ENCODE data around the gene CDON.

CDON gene

GRCh38 chr11:126076641-126077040, 14.0 kb upstream of the CDON start:
- Histone ChIP-seq H3K27me3 (ENCODE audit: insufficient read depth, low read length) (no peaks in the 10 kb centered on the region), H3K14ac (ENCODE audit: low read length) (peak overlapping the region; percentile 38), H3K79me2 (ENCODE audit: control insufficient read depth, insufficient read depth, low read length, poor library complexity) (peaks cover 2% of the 10 kb centered on the region), H3K18ac (ENCODE audit: low read length) (no peak overlapping the region), H2BK12ac (ENCODE audit: low read length) (peak overlapping the region; percentile 21), H2BK120ac (ENCODE audit: insufficient read depth, low read length, poor library complexity) (no peak overlapping the region), H3K36me3 (ENCODE audit: control insufficient read depth in 1 of 2, insufficient read depth in 2 of 2, low read length in 2 of 2) (no peaks in the 10 kb centered on the region), H3K23ac (ENCODE audit: low read length) (no peak overlapping the region), H3K4me3 (ENCODE audit: low read depth, low read length) (no peak overlapping the region), H4K91ac (ENCODE audit: low read depth, low read length) (peak overlapping the region; percentile 3), H3K27ac (ENCODE audit: low read depth, low read length) (no peak overlapping the region), H3K4ac (ENCODE audit: low read depth, low read length) (no peak overlapping the region), H3K9me3 (ENCODE audit: insufficient read depth, low read depth, low read length) (no peaks in the 10 kb centered on the region), H4K8ac (ENCODE audit: low read depth, low read length) (no peak overlapping the region), H3K4me2 (ENCODE audit: low read length) (no peak overlapping the region), H2AFZ (ENCODE audit: insufficient read depth, low read length, poor library complexity) (no peak overlapping the region), H3K4me1 (ENCODE audit: control insufficient read depth in 1 of 2, insufficient read depth in 2 of 2, low read length in 2 of 2) (peaks cover 3 to 18% of the 10 kb centered on the region in 2 experiments), H3K79me1 (ENCODE audit: low read length) (peaks cover 28% of the 10 kb centered on the region), H2BK5ac (ENCODE audit: low read depth, low read length, poor library complexity) (peak overlapping the region; percentile 2), H4K12ac (ENCODE audit: low read depth, low read length) (no peak overlapping the region), H3K9ac (ENCODE audit: low read length) (no peak overlapping the region), H2AK5ac (ENCODE audit: low read length) (no peak overlapping the region)
- no peak for DNase-seq
- WGBS (ENCODE audit: extremely low coverage, insufficient coverage, insufficient read length) = no CpG with 5 or more reads among the region's 1 CpG

- H3K4me1 ChIP-seq (ENCODE audit: control insufficient read depth in 1 of 2, insufficient read depth in 2 of 2, low read length in 2 of 2) = peaks cover 0 to 5% of the 10 kb centered on the region in 2 experiments
- no peak overlapping the region for H3K14ac ChIP-seq (ENCODE audit: low read length)
- no peak overlapping the region for H2AFZ ChIP-seq (ENCODE audit: insufficient read depth, low read length, poor library complexity)
- H2BK120ac ChIP-seq (ENCODE audit: insufficient read depth, low read length, poor library complexity) = no peak overlapping the region
- no peak overlapping the region for H2AK5ac ChIP-seq (ENCODE audit: low read length)
- no peak overlapping the region for H3K18ac ChIP-seq (ENCODE audit: low read length)
- DNase-seq = peak; percentile 15 to 50
- H3K4ac ChIP-seq (ENCODE audit: low read depth, low read length) = no peak overlapping the region
- no peak overlapping the region for H3K9ac ChIP-seq (ENCODE audit: low read length)
- H4K8ac ChIP-seq (ENCODE audit: low read depth, low read length) = no peak overlapping the region
- no CpG with 5 or more reads among the region's 9 CpGs for WGBS (ENCODE audit: extremely low coverage, insufficient coverage, insufficient read length)
- H4K12ac ChIP-seq (ENCODE audit: low read depth, low read length) = no peak overlapping the region
- H3K9me3 ChIP-seq (ENCODE audit: insufficient read depth, low read depth, low read length) = no peaks in the 10 kb centered on the region
- H3K4me3 ChIP-seq (ENCODE audit: low read depth, low read length) = no peak overlapping the region
- H2BK12ac ChIP-seq (ENCODE audit: low read length) = peak overlapping the region; percentile 32
- H2BK5ac ChIP-seq (ENCODE audit: low read depth, low read length, poor library complexity) = no peak overlapping the region
- no peaks in the 10 kb centered on the region for H3K79me2 ChIP-seq (ENCODE audit: control insufficient read depth, insufficient read depth, low read length, poor library complexity)
- H3K79me1 ChIP-seq (ENCODE audit: low read length) = peaks cover 4% of the 10 kb centered on the region
- H3K23ac ChIP-seq (ENCODE audit: low read length) = no peak overlapping the region
- H3K27me3 ChIP-seq (ENCODE audit: insufficient read depth, low read length) = no peaks in the 10 kb centered on the region
- H3K27ac ChIP-seq (ENCODE audit: low read depth, low read length) = no peak overlapping the region
- peak overlapping the region; percentile 54 for H4K91ac ChIP-seq (ENCODE audit: low read depth, low read length)
- no peaks in the 10 kb centered on the region for H3K36me3 ChIP-seq (ENCODE audit: control insufficient read depth in 1 of 2, insufficient read depth in 2 of 2, low read length in 2 of 2)
- H3K4me2 ChIP-seq (ENCODE audit: low read length) = no peak overlapping the region
Measured at GRCh38 chr11:126072801-126073594, 10.3 kb upstream of the CDON start.

GRCh38 chr11:126072141-126072741, 9.6 kb upstream of the CDON start:
- no peak for DNase-seq
- Histone ChIP-seq H2BK120ac (ENCODE audit: insufficient read depth, low read length, poor library complexity) (no peak overlapping the region), H3K79me2 (ENCODE audit: control insufficient read depth, insufficient read depth, low read length, poor library complexity) (no peaks in the 10 kb centered on the region), H3K23ac (ENCODE audit: low read length) (no peak overlapping the region), H3K36me3 (ENCODE audit: control insufficient read depth in 1 of 2, insufficient read depth in 2 of 2, low read length in 2 of 2) (no peaks in the 10 kb centered on the region), H3K9ac (ENCODE audit: low read length) (no peak overlapping the region), H3K4me2 (ENCODE audit: low read length) (no peak overlapping the region), H4K8ac (ENCODE audit: low read depth, low read length) (no peak overlapping the region), H3K4ac (ENCODE audit: low read depth, low read length) (no peak overlapping the region), H2AFZ (ENCODE audit: insufficient read depth, low read length, poor library complexity) (no peak overlapping the region), H2BK5ac (ENCODE audit: low read depth, low read length, poor library complexity) (no peak overlapping the region), H3K18ac (ENCODE audit: low read length) (no peak overlapping the region), H3K4me1 (ENCODE audit: control insufficient read depth in 1 of 2, insufficient read depth in 2 of 2, low read length in 2 of 2) (peaks cover 0 to 3% of the 10 kb centered on the region in 2 experiments), H3K14ac (ENCODE audit: low read length) (no peak overlapping the region), H3K27ac (ENCODE audit: low read depth, low read length) (no peak overlapping the region), H3K4me3 (ENCODE audit: low read depth, low read length) (no peak overlapping the region), H3K79me1 (ENCODE audit: low read length) (peaks cover under 1% of the 10 kb centered on the region), H3K27me3 (ENCODE audit: insufficient read depth, low read length) (no peaks in the 10 kb centered on the region), H3K9me3 (ENCODE audit: insufficient read depth, low read depth, low read length) (no peaks in the 10 kb centered on the region), H4K12ac (ENCODE audit: low read depth, low read length) (no peak overlapping the region), H4K91ac (ENCODE audit: low read depth, low read length) (peak overlapping the region; percentile 54), H2BK12ac (ENCODE audit: low read length) (peak overlapping the region; percentile 32), H2AK5ac (ENCODE audit: low read length) (no peak overlapping the region)
- WGBS (ENCODE audit: extremely low coverage, insufficient coverage, insufficient read length) = no CpG with 5 or more reads among the region's 5 CpGs

GRCh38 chr11:126063507-126063852, 814 bp upstream of the CDON start:
- Histone ChIP-seq H3K14ac (ENCODE audit: low read length) (no peak overlapping the region), H2BK5ac (ENCODE audit: low read depth, low read length, poor library complexity) (no peak overlapping the region), H4K8ac (ENCODE audit: low read depth, low read length) (no peak overlapping the region), H3K4me3 (ENCODE audit: low read depth, low read length) (peak overlapping the region; percentile 42), H3K4ac (ENCODE audit: low read depth, low read length) (no peak overlapping the region), H3K18ac (ENCODE audit: low read length) (no peak overlapping the region), H4K91ac (ENCODE audit: low read depth, low read length) (peak overlapping the region; percentile 7), H3K27ac (ENCODE audit: low read depth, low read length) (no peak overlapping the region), H2BK12ac (ENCODE audit: low read length) (no peak overlapping the region), H3K23ac (ENCODE audit: low read length) (no peak overlapping the region), H3K36me3 (ENCODE audit: control insufficient read depth in 1 of 2, insufficient read depth in 2 of 2, low read length in 2 of 2) (no peaks in the 10 kb centered on the region), H3K9ac (ENCODE audit: low read length) (no peak overlapping the region), H3K4me1 (ENCODE audit: control insufficient read depth in 1 of 2, insufficient read depth in 2 of 2, low read length in 2 of 2) (peaks cover 0 to 2% of the 10 kb centered on the region in 2 experiments), H3K27me3 (ENCODE audit: insufficient read depth, low read length) (no peaks in the 10 kb centered on the region), H2BK120ac (ENCODE audit: insufficient read depth, low read length, poor library complexity) (no peak overlapping the region), H4K12ac (ENCODE audit: low read depth, low read length) (no peak overlapping the region), H2AFZ (ENCODE audit: insufficient read depth, low read length, poor library complexity) (no peak overlapping the region), H3K79me1 (ENCODE audit: low read length) (peaks cover 9% of the 10 kb centered on the region), H3K9me3 (ENCODE audit: insufficient read depth, low read depth, low read length) (no peaks in the 10 kb centered on the region), H3K4me2 (ENCODE audit: low read length) (peak overlapping the region; percentile 67), H2AK5ac (ENCODE audit: low read length) (no peak overlapping the region), H3K79me2 (ENCODE audit: control insufficient read depth, insufficient read depth, low read length, poor library complexity) (peaks cover 8% of the 10 kb centered on the region)
- no CpG with 5 or more reads among the region's 10 CpGs for WGBS (ENCODE audit: extremely low coverage, insufficient coverage, insufficient read length)
- DNase-seq = no peak
